KG1 (cell line): ENCODE measurements around the gene KCND2.
A peak's percentile ranks its signal among the peaks of the same experiment; 100 is the strongest.
"Not testable (repeated sequence)": the region's sequence is repeated elsewhere in the genome, so short reads cannot be mapped to it uniquely, and the experiment has no call there.

Source experiments
- DNase-seq: peaks from one replicate; lab custom pipeline; 2025; lab: John Stamatoyannopoulos, UW

Gene KCND2

DNA sequence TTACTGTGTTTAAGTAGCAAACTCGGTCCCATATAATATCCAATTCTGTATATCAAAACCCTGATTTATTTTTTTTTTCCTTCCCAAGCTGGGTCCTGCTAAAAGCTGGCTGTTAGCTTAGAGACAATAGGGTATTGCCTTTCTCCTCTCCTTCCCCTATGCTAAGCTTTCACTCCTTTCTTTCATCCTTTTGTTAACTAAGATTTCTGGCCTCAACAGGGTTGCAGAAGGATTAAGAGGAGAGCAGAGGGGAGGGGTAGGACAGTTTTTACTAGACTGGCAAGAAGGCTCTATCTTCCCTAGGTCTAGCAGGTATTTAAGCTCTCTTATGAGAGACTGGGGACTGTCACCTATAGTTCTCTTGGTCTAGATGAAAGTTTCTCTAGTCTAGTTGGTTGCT lies 229.2 kb downstream of the KCND2 start:
- DNase-seq = no peak

DNA sequence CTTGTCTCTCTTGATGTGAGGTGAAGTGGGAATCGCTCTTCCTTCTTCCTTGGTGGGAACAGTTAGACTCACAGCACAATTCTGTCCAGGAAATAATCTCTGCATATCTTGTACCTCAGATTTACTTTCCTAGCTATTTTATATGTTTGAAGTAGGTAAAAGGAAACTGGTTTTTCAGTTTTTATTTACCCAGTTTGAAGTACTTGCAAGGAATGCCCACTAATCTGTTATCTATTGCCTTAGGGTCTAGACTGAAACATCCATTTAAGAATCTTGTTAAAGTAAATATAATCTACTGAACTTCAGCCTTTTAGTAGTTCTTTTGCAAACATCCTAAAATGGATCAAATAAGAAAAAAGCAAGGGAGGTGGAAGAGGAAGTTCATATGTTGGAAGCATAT lies 229.8 kb downstream of the KCND2 start:
- DNase-seq = no peak

DNA sequence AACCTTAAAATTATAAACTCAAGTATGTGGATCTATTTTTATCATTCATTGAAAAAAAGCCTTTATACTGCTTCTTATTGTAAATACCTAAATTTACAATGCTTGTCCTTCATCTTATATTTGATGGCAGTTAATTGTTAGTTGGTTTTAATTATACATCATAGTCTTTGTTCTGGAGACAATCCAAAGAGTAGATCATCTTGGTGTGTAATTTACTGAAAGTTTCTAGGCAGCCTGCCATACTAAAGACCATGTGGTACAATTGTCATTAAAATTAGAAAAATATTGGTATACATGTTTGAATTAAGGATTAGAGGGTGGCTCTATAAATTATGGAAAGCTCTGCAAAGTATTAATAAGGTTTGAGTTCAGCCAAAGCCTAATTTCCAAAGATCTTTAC lies 231.4 kb downstream of the KCND2 start:
- DNase-seq = no peak

DNA sequence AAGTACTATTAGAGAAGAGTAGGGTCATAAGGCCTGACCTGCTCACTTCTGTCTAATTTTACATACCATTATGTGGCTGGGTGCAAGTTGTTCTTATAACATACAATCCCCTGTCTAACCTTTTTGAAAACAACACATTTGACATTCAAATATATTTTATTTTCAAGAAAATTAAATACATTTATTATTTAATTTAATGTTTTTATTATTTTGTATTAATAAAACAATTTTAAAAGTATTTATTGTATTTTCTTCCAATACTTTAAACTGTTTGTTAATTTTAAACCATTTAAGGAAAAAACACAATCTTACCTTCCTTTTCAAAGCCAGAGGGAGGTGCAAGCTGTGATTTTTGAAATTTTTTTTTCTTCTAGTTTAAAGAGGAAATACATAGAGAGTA lies 232.8 kb downstream of the KCND2 start:
- DNase-seq = no peak

DNA sequence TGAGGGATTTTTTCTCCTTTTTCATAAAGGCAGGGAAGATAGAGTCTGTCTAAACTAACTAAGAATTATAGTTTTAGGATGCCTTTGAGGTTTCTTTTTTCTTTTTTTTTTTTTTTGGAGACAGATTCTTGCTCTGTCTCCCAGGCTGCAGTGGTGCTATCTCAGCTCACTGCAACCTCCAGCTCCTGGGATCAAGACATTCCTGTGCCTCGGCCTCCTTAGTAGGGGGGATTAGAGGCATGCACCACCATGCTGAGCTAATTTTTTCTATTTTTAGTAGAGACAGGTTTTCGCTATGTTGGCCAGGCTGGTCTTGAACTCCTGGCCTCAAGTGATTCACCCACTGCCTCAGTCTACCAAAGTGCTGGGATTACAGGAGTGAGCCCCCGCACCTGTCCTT lies 239.7 kb downstream of the KCND2 start:
- DNase-seq = no peak

DNA sequence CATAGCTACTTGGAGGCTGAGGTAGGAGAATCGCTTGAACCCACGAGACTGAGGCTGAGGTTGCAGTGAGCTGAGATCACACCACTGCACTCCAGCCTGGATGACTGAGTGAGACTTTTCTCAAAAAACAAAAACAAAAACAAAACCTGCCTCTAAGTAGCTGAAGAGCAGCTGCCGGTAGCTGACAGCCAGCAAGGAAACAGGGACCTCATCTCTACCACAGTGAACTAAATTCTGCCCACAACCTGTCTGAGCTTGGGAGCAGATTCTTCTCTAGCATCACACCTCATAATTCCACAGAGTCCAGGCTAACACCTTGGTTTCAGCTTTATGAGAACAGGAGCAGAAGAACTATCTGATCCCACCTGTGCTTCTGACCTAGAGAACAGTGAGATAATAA lies 246.2 kb downstream of the KCND2 start:
- DNase-seq = no peak

DNA sequence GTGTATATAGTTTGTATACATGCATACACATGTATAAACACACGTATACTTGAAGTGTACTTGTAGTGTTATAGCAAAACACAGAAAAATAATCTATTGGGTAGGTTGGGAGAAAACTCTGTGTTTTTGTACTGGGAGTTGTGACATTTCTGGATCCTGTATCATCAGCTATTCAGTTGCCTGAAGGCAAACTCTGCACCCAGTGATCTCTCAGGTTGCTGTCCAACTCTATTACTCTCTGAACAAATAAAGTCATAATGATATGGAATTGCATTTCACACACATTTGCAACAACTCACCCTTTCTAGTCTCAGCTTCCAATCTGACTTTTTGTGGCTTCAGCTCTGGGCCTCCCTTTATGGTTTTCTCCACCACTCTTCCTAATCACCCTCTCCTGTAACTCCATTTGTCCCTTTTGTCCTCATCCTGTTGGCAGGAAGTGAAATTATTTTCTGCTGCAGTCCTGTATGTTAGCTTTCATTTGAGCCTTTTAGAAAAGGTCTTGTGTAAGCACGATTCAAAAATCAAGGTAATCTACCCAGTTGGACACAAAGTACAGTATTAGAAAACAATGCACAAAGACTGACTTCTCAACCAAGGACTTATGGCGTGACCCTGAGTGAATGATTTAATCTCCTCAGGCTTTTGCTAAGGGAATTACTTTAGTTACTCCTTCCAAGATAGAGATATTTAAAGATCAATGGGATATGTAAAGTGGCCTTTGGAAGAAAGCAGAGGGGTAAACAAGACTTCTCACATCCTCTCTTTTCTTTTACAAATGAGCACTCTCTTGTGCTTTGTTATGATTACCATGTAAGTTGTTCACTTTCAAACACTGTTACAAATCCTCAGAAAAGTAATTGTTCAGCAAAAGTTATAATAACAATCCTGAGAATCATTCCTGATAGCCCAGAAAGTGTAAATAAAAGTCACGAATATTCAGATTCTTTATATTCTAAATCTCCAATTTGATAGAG lies 249.1 kb downstream of the KCND2 start:
- DNase-seq = no peak

DNA sequence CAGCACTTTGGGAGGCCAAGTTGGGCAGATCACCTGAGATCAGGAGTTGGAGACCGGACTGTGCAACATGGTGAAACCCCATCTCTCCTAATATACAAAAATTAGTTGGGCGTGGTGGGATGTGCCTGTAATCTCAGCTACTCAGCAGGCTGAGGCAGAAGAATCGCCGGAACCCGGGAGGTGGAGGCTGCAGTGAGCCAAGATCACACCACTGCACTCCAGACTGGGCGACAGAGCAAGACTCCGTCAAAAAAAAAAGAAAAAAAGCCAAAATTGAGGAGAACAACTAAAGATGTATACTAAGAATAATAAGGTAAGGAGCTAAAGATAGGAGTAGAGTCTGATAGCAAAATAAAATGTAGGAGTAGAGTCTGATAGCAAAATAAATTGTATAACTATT lies 251.0 kb downstream of the KCND2 start:
- DNase-seq = no peak

DNA sequence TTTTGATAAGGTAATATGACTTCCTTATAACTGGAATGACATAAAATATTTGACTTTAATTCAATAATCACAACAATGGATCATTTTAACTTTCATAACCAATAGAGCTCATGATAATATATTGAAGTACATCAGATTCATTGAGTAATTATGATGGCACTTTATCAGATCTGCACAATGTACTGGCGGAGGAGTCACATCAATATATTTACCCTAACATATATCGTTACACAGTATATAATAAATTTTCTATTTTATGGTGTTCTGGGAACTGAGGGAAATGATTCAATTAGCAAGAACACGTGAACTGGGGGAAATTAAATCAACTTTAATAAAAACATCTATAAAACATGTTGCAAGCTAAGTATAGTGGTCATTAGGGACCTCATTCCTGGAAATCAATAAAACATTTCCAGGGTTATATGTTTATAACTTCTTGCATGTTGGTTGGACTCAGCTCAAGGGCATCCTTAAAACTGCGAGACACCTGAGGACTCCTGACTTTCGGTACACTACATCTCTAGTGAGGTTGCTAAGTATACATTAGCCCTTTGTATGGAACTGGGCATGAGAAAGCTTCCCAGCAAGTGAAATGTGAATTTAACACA lies 254.0 kb downstream of the KCND2 start:
- DNase-seq = no peak

DNA sequence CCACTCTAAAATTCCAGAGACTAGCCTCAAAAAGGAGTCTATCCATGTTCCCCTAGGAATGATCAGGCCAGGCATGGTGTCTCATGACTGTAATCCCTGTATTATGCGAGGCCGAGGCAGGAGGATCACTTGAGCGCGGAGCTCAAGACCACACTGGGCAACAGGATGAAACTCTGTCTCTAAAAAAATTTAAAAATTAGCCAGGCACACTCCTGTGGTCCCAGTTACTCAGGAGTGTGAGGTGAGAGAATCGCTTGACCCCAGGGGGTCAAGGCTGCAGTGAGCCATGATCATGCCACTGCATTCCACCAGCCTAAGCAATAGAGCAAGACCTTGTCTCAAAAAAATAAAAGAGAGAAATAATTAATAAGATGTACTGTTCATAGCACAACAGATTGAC lies 256.8 kb downstream of the KCND2 start:
- no peak for DNase-seq

DNA sequence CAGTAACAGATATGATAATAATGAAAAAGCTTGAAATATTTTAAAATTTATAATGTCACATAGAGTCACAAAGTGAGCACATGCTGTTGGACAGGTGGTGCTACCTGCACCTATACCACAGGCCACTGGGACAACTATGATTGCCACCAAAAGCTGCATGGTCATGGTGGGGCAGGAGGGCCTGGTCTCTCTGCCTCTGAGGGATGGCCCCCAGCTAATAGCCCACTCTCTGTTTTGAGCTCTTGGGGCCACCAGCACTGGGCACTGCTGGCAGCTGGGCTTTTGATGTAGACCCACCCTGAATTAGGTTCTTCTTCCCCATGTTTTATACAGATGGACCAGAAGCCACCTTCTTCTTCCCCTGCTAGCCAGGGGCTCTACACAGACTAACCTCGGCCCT lies 265.4 kb downstream of the KCND2 start:
- DNase-seq = no peak

DNA sequence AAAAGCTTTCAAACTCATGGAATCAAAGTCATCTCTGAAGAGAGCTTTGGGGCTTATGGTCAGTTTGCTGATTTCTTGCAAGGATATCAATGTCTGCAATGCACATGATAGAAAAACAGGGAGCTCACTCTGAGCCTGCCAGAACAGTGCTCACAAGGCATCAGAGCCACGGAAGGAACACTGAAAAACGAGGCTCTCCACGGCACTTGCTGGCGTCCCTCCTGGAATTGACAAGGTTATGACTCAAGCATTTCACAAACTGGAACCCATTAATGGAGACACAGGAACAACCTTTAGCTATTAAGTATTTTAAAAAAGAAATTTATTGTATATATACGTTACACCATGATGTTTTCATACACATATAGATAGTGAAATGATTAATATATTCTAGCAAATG lies 266.3 kb downstream of the KCND2 start:
- no peak for DNase-seq

DNA sequence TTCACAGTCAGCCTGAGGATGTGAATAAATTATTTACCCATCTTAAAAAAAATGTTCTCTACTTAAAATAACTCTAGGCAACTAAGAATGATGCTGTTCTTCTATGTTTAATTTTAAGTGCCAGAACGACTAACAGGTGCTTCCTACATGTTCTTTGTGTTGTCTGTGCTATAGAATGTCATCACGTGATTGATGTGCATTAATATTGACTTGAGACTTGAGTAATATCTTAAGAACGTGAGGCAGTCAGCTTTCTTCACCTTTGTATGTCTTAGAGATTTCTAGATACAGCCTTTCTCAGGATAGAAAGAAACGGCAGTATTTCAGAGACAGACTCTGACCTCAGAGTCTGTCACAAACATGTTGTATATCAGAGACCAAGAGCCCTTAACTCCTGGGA lies 274.6 kb downstream of the KCND2 start:
- no peak for DNase-seq

DNA sequence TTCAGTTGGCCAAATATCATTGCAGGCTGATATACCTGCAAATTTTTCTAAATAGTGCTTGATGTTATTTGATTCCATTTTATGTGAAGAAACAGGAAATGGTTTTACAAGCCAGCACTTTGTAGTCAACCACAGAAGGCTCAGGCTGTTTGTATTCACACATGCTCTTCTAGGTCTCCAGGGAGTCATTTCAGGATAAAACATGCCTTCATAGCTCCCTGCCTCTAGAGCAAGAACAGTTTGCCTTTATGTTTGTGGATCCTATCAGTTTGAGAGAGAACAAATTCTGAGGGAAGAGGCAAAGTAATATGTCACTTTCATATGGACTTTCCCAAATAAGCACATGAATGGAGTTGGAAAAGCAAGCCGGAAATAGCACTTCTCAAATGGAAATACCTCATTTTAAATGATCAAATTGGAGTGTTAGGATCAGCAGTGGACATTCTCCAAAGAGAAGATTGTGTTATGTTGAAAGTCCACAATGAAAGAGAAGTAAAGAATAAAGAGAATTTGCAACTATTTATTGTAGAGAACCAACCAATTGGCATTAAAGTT lies 277.6 kb downstream of the KCND2 start:
- DNase-seq = no peak

DNA sequence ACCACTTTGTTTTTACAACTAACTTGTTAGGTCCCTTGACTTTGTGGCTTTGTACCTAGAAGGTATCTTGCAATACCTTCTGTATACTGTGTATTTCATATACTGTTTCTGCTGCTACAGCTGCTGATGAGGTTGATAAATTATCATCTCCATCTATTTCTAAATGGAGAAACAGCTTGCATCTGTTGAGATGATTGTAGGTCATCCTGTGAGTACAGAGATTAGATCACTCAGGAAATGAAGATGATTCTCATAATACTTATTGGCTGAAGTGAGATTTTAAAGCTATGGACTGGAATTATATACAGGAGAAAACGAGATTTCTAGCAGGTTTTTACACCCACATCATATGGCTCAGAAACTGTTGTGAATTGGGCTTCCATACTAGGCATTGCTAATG lies 280.5 kb downstream of the KCND2 start:
- DNase-seq = no peak

DNA sequence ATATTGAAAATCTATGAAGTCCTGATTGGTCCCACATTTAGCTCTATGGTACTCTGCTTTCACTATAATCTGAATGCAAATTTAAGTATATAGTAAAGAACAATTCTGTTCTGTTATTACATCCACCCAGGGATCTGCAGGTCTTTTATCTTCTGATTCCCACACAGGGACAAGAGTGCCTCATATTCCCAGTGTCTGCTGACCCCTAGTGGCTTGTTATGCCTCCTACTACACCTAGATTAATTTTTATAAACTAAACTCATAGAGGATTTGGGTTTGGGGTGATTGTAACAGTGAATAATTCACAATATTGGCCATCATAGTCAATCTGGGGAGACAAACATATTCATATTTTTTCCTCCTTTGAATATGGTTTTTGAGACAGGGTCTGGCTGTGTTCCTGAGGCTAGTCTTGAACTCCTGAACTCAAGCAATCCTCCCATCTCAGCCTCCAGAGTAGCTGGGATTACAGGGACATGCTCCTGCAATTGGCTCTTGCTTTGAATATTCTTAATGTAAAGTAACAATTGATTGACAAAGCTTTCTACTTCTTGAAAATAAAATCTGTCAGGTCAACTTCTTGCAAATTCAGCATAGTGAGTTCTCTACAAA lies 282.1 kb downstream of the KCND2 start:
- peak; percentile 5 for DNase-seq

DNA sequence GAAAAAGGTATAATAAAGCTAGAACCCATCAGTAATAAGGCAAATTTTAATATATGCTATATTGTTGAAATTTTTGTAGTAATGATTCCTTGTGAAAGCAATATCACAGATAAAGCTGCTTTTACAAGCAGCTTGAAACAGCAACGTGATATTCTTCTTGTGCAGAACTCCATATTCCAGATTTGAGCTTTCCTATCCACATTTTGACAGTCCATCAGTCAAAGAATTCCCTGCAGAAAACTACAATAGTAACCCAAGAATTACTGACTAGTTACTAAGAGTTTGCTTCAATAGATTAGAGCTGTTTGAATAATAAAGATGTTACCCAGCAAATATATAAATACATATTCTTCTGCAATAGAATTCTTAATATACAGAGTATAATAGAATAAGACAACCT lies 291.2 kb downstream of the KCND2 start:
- DNase-seq = no peak

DNA sequence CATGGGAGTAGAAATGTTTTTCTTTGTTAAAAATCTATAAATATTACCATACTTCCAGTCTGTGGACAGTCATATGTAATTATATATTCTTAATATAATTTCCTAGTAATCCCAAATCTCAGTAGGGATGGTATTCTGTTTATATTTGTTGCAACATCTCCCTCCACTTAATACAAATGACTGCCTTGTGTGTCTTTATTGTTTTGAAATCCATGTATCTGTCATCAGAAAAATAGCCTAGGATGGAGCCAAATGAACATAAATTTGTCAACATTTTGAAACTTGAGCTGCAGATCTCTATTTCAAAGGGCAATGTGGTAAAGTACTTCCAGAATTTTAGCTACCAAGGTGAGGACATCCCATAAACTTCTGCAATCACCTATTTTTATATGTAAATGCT lies 294.2 kb downstream of the KCND2 start:
- no peak for DNase-seq

DNA sequence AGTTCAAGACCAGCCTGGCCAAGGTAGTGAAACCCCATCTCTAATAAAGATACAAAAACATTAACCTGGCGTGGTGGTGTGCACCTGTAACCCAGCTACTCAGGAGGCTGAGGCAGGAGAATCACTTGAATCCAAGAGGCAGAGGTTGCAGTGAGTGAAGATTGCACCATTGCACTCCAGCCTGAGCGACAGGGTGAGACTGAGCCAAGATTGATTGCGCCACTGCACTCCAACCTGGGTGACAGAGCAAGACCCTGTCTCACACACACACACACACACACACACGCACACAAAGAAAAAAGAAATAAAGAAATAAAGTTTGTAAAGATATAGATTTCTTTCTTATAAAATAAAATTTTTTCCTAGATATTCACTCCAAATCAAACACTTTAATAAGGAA lies 305.7 kb downstream of the KCND2 start:
- DNase-seq = not testable (repeated sequence)

DNA sequence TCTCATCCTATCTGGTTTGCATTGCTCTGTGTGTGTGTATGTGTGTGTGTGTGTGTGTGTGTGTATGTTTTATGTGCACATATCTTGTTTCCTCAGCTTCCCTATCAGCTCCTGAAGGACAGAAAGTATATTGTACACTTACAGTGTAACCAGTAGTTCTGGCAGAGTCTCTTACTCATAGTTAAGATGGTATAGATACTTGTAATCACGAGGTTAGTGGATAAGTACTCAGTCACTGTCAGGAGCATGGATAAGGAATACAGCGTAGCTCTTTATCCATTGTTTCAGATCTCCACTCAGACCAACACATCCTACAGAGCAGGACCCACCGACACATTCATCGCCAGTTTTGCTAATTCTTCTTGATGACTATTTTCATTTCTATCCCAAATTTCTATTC lies 309.9 kb downstream of the KCND2 start:
- DNase-seq = no peak

DNA sequence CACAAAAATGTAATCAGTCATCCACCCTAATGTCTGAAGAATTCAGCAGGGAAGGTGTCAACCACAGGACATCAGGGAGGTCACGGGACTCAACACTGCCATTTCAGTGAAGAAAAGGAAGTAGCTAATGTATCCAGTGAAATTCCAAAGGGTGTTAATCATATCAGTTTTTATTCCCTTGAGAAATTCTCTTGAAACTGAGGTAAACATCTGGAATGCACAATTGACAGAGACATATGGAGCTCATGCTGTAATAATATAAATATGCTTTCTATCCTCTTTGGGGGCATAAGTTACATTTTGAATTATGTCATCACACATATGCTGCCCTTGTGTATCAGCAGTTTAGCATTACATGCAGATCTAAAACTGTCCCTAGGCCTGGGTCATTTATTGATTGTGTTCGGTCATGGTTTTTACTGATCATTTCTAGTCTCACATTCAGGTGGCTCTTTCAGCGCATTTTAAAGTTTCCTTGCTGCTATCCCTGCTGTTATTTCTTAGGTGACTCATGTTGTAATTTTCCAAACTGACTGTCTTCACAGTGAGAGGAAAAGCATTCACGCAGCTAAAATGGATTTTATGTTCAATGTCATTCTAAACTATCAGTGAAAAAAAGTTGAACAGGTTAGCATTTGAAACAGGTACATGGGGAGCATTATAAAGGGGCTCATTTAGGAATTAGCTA lies 311.1 kb downstream of the KCND2 start:
- DNase-seq = no peak

DNA sequence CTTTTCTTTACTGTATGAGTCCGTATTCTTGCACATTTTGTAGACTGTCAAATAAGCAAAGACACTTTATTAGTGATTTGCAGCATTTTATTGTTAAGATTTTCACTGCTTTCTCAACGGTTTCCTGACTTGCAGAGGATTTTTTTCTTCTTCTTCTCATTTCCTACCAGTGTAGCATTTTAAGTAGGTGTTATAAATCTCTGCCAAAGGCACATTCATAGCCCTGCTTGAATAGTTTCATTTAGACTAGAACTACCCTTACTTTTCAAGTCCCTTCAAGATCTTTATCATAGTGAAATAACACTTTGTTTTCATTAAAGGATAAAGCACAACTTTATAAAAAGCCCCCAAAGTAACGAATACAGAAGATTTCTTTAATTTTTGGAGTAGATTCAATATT lies 313.6 kb downstream of the KCND2 start:
- no peak for DNase-seq
